IMR-90 (cell line): ENCODE data around the gene CALHM3. TPM values are rescaled to one million over a fixed set of nuclear protein-coding genes. Genes with fewer than 3 reads are reported as not detected.

Experiments used
- ATAC-seq: fragments of 200-7000 bp; cut with Tn5 transposase; 2 replicates; pipeline ENCODE4 v1.9.1; 2020; ENCODE audit warnings: low read depth, mild to moderate bottlenecking, moderate library complexity
- BruUV-seq: library from RNA; stranded (reverse); fragments of 400-500 nt; replicated peaks from 2 replicates; lab custom pipeline; 2021; lab: Mats Ljungman, UMichigan
- CTCF ChIA-PET: fragments of 300-600 bp; formaldehyde crosslinking; extraction: SDS; loops from one replicate; lab custom pipeline; 2021; ENCODE audit warnings: antibody characterized with exemption; lab: Yijun Ruan, JAX
- POLR2A ChIA-PET: fragments of 300-600 bp; sonication (Branson Sonifier 250); formaldehyde crosslinking; loops from one replicate; lab custom pipeline; 2022; ENCODE audit warnings: antibody characterized with exemption; ENCODE audit not compliant: unreplicated experiment; lab: Charles Lee
- DNase-seq: peaks from one replicate; pipeline ENCODE4 v3.0.0; 2013
- H2AFZ ChIP-seq: replicated peaks from 2 replicates; pipeline ENCODE3; 2013; ENCODE audit warnings: low read length, mild to moderate bottlenecking; ENCODE audit not compliant: poor library complexity
- H2AK5ac ChIP-seq: 2 replicates; pipeline ENCODE4 v1.6.1; 2013; ENCODE audit warnings: low read depth, low read length, inconsistent platforms
- H2AK9ac ChIP-seq: replicated peaks from 2 replicates; pipeline ENCODE3; 2013; ENCODE audit warnings: mild to moderate bottlenecking, low read depth, low read length, moderate library complexity; ENCODE audit not compliant: poor library complexity
- H2BK120ac ChIP-seq: 2 replicates; pipeline ENCODE4 v1.6.1; 2013; ENCODE audit warnings: low read depth, low read length, inconsistent platforms
- H2BK15ac ChIP-seq: 3 replicates; pipeline ENCODE4 v1.6.1; 2013; ENCODE audit warnings: low read depth, low read length, inconsistent platforms
- H2BK20ac ChIP-seq: 2 replicates; pipeline ENCODE4 v1.6.1; 2013; ENCODE audit warnings: low read depth, mild to moderate bottlenecking, inconsistent platforms, low read length, moderate library complexity
- H2BK5ac ChIP-seq: 2 replicates; pipeline ENCODE4 v1.6.1; 2013; ENCODE audit warnings: mild to moderate bottlenecking, low read depth, low read length, inconsistent platforms; ENCODE audit not compliant: poor library complexity, severe bottlenecking
- H3K14ac ChIP-seq: replicated peaks from 2 replicates; pipeline ENCODE4 v1.6.1; 2013; ENCODE audit warnings: low read depth, low read length, inconsistent platforms
- H3K18ac ChIP-seq: 2 replicates; pipeline ENCODE4 v1.6.1; 2013; ENCODE audit warnings: low read depth, low read length, control low read depth
- H3K23ac ChIP-seq: 2 replicates; pipeline ENCODE4 v1.6.1; 2013; ENCODE audit warnings: low read depth, low read length, inconsistent platforms
- H3K27ac ChIP-seq: 2 replicates; pipeline ENCODE4 v1.5.1; 2013; ENCODE audit warnings: mild to moderate bottlenecking, control low read depth, low read length; ENCODE audit not compliant: insufficient read depth
- H3K27me3 ChIP-seq: 2 replicates; pipeline ENCODE4 v1.6.1; 2013; ENCODE audit warnings: low read length; ENCODE audit not compliant: control insufficient read depth, insufficient read depth
- H3K36me3 ChIP-seq: 2 replicates; pipeline ENCODE4 v1.6.1; 2013; ENCODE audit warnings: low read length, mixed read lengths; ENCODE audit not compliant: control insufficient read depth, insufficient read depth
- H3K4ac ChIP-seq: 2 replicates; pipeline ENCODE4 v1.6.1; 2013; ENCODE audit warnings: low read depth, low read length, inconsistent platforms
- H3K4me1 ChIP-seq: 2 replicates; pipeline ENCODE4 v1.6.1; 2013; ENCODE audit warnings: low read length, mixed read lengths; ENCODE audit not compliant: control insufficient read depth, insufficient read depth
- H3K4me2 ChIP-seq: 2 replicates; pipeline ENCODE4 v1.6.1; 2013; ENCODE audit warnings: low read depth, mild to moderate bottlenecking, control low read depth, low read length, moderate library complexity
- H3K4me3 ChIP-seq: 2 replicates; pipeline ENCODE4 v1.5.1; 2013; ENCODE audit warnings: low read depth, mild to moderate bottlenecking, control low read depth, low read length, moderate library complexity; ENCODE audit not compliant: insufficient read depth
- H3K56ac ChIP-seq: 2 replicates; pipeline ENCODE4 v1.6.1; 2013; ENCODE audit warnings: low read length, inconsistent platforms; ENCODE audit not compliant: insufficient read depth; ENCODE audit errors: extremely low read depth
- H3K79me1 ChIP-seq, 2 experiments: 2 replicates each; pipeline ENCODE4 v1.6.1; 2013; ENCODE audit warnings: low read length in 2 of 2, inconsistent platforms in 1 of 2, low read depth in 1 of 2
- H3K9ac ChIP-seq: 2 replicates; pipeline ENCODE4 v1.6.1; 2013; ENCODE audit warnings: low read depth, low read length, control low read depth
- H3K9me1 ChIP-seq: 2 replicates; pipeline ENCODE4 v1.6.1; 2013; ENCODE audit warnings: low read length, inconsistent platforms; ENCODE audit not compliant: insufficient read depth
- H3K9me3 ChIP-seq: 2 replicates; pipeline ENCODE4 v1.6.1; 2013; ENCODE audit warnings: low read length; ENCODE audit not compliant: control insufficient read depth, insufficient read depth
- H4K20me1 ChIP-seq: 2 replicates; pipeline ENCODE4 v1.6.1; 2013; ENCODE audit warnings: low read length, inconsistent platforms; ENCODE audit not compliant: insufficient read depth
- H4K5ac ChIP-seq: 2 replicates; pipeline ENCODE4 v1.6.1; 2013; ENCODE audit warnings: mild to moderate bottlenecking, low read depth, low read length, control low read depth
- H4K8ac ChIP-seq, 2 experiments: 2 replicates each; pipeline ENCODE4 v1.6.1; 2013; ENCODE audit warnings: low read depth in 2 of 2, low read length in 2 of 2, control low read depth in 1 of 2, inconsistent platforms in 1 of 2
- H4K91ac ChIP-seq: 2 replicates; pipeline ENCODE4 v1.6.1; 2013; ENCODE audit warnings: low read depth, low read length, inconsistent platforms; ENCODE audit not compliant: insufficient read depth
- CEBPB ChIP-seq: IDR thresholded peaks from 2 replicates; pipeline ENCODE4 v1.6.1; 2012; ENCODE audit warnings: low read depth, low read length, improper control_type of control experiment
- CHD1 ChIP-seq: IDR thresholded peaks from 2 replicates; pipeline ENCODE4 v1.6.1; 2012; ENCODE audit warnings: low read depth, low read length, improper control_type of control experiment
- FOS ChIP-seq: fragments of 150-350 bp; IDR thresholded peaks from 2 replicates; pipeline ENCODE4 v1.6.1; 2016; ENCODE audit warnings: low read depth, low read length
- MAFK ChIP-seq: IDR thresholded peaks from 2 replicates; pipeline ENCODE4 v1.6.1; 2012; ENCODE audit warnings: low read depth, low read length, improper control_type of control experiment
- MAZ ChIP-seq: IDR thresholded peaks from 2 replicates; pipeline ENCODE4 v1.6.1; 2012; ENCODE audit warnings: low read depth, mild to moderate bottlenecking, low read length, improper control_type of control experiment, moderate library complexity, borderline replicate concordance
- MXI1 ChIP-seq: IDR thresholded peaks from 2 replicates; pipeline ENCODE4 v1.6.1; 2012; ENCODE audit warnings: low read depth, mild to moderate bottlenecking, low read length, moderate library complexity, borderline replicate concordance
- RAD21 ChIP-seq: IDR thresholded peaks from 2 replicates; pipeline ENCODE4 v1.6.1; 2012; ENCODE audit warnings: low read length, improper control_type of control experiment
- RCOR1 ChIP-seq: IDR thresholded peaks from 2 replicates; pipeline ENCODE4 v1.6.1; 2012; ENCODE audit warnings: mild to moderate bottlenecking, low read length, improper control_type of control experiment; ENCODE audit not compliant: insufficient replicate concordance
- RFX5 ChIP-seq: IDR thresholded peaks from 2 replicates; pipeline ENCODE4 v1.8.0; 2012; ENCODE audit warnings: low read depth, mild to moderate bottlenecking, low read length, moderate library complexity
- SMC3 ChIP-seq: fragments of 150-350 bp; IDR thresholded peaks from 2 replicates; pipeline ENCODE4 v1.6.1; 2016; ENCODE audit warnings: low read depth, mild to moderate bottlenecking, antibody characterized with exemption, low read length, moderate library complexity
- WGBS, 2 experiments: methylation state at CpG; one replicate each; pipeline versions ENCODE4 v1.1.5 to v1.1.7; 2013; ENCODE audit warnings: missing lambda C conversion rate in 2 of 2; ENCODE audit not compliant: insufficient read length in 1 of 2; ENCODE audit errors: extremely low coverage in 2 of 2; 5-methylcytosine and 5-hydroxymethylcytosine counted together
- dilution Hi-C: fragments of 300-500 bp; cut with HindIII; formaldehyde crosslinking; loops from one replicate; pipeline ENCODE4 v1.14.3; 2018; ENCODE audit warnings: low sequenced_read_pairs; ENCODE audit not compliant: unreplicated experiment
- in situ Hi-C: fragments of 300-500 bp; cut with MboI; formaldehyde crosslinking; loops from 3 replicates; pipeline ENCODE4 v1.14.3; 2019; ENCODE audit warnings: low sequenced_read_pairs, inconsistent platforms, mixed read lengths
- intact Hi-C: fragments of 100-400 bp; cut with micrococcal nuclease; formaldehyde crosslinking; loops from 2 replicates; pipeline ENCODE4 v1.10.0; 2022
- polyA plus RNA-seq, 3 experiments: library from polyadenylated mRNA; depleted of rRNA; stranded (reverse); fragments of >200 nt; gene quantifications; 2 replicates each; pipeline ENCODE4 v1.2.3, GENCODE V29; 2012; ENCODE audit warnings: low replicate concordance in 1 of 3
- total RNA-seq: library from RNA; depleted of rRNA; stranded (reverse); fragments of >200 nt; gene quantifications from 2 replicates; pipeline ENCODE4 v1.2.3, GENCODE V29; 2012
- TF ChIP-seq, protein P1 (sequence below): fragments of 150-350 bp; IDR thresholded peaks from 2 replicates; pipeline ENCODE4 v1.6.1; 2017; ENCODE audit warnings: mild to moderate bottlenecking, antibody characterized with exemption, low read length, low read depth
- TF ChIP-seq, protein P2 (sequence below): fragments of 150-350 bp; IDR thresholded peaks from 2 replicates; pipeline ENCODE4 v1.6.1; 2016; ENCODE audit warnings: low read depth, mild to moderate bottlenecking, low read length, moderate library complexity, borderline replicate concordance
- TF ChIP-seq, protein P3 (sequence below): conservative IDR thresholded peaks from 2 replicates; pipeline ENCODE4 v1.5.1; 2012; ENCODE audit warnings: mild to moderate bottlenecking, low read depth, low read length, improper control_type of control experiment

The CALHM3 gene
- total and polyA plus RNA-seq, 2 of the 4 experiments (the other 2 are of a cell fraction) = not detected

DNA sequence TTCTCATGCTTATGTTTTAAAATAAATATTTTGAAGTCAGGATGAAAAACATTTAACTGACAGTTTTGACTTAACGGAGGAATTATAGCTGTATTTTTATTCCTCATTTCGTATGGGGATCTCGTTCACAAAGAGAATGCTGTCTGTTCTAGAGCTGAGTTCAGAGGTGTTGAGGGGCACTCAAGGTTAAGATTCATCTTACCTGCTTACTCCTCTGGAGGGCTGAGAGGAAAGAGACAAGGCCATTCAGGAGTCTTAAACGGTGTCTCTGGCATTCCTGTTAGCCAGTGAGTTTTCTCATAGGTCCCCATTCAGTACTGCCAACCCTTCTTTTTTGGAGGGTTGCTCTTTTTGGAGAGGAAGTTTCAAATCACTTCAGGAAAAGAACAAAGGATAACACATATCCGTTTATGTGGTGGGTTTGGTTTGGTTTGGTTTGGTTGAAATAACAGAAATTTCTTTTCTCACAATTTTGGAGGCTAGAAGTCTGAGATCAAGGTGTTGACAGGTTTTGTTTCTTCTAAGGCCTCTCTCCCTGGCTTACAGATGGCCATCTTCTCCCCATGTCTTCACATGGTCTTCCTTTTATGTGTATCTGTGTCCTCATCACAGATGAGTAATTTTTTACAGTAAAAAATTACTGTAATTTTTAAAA, 49.9 kb downstream of the CALHM3 start:
- intact Hi-C loops = no loop called here
- Histone ChIP-seq H2BK120ac (no peak overlapping the region), H3K4me3 (no peak overlapping the region), H4K5ac (no peak overlapping the region), H3K4me2 (no peak overlapping the region), H4K20me1 (no peaks in the 10 kb centered on the region), H4K91ac (no peak overlapping the region), H3K9me1 (no peaks in the 10 kb centered on the region), H2AK5ac (no peak overlapping the region), H4K8ac (no peak overlapping the region), H2BK15ac (no peak overlapping the region), H3K79me1 (peaks cover 3 to 9% of the 10 kb centered on the region in 2 experiments; a peak in 2 of 4 replicates), H2AFZ (no peak overlapping the region), H2AK9ac (no peak overlapping the region), H3K4me1 (no peaks in the 10 kb centered on the region), H3K9me3 (no peaks in the 10 kb centered on the region), H2BK20ac (no peak overlapping the region), H3K14ac (no peak overlapping the region), H3K9ac (no peak overlapping the region), H3K23ac (no peak overlapping the region), H3K27ac (no peak overlapping the region), H3K27me3 (no peaks in the 10 kb centered on the region), H3K36me3 (peaks cover 44% of the 10 kb centered on the region), H2BK5ac (no peak overlapping the region), H3K56ac (no peak overlapping the region), H3K18ac (no peak overlapping the region), H3K4ac (no peak overlapping the region)
- no peak for DNase-seq
- ChIA-PET CTCF (no interaction called here), POLR2A (no interaction called here)
- no peak for TF ChIP-seq CHD1
- TF ChIP-seq RCOR1 = no peak
- no peak for TF ChIP-seq RFX5
- TF ChIP-seq, protein P1, sequence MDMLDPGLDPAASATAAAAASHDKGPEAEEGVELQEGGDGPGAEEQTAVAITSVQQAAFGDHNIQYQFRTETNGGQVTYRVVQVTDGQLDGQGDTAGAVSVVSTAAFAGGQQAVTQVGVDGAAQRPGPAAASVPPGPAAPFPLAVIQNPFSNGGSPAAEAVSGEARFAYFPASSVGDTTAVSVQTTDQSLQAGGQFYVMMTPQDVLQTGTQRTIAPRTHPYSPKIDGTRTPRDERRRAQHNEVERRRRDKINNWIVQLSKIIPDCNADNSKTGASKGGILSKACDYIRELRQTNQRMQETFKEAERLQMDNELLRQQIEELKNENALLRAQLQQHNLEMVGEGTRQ = no peak
- TF ChIP-seq, protein P2, sequence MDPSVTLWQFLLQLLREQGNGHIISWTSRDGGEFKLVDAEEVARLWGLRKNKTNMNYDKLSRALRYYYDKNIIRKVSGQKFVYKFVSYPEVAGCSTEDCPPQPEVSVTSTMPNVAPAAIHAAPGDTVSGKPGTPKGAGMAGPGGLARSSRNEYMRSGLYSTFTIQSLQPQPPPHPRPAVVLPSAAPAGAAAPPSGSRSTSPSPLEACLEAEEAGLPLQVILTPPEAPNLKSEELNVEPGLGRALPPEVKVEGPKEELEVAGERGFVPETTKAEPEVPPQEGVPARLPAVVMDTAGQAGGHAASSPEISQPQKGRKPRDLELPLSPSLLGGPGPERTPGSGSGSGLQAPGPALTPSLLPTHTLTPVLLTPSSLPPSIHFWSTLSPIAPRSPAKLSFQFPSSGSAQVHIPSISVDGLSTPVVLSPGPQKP = no peak
- TF ChIP-seq, protein P3, sequence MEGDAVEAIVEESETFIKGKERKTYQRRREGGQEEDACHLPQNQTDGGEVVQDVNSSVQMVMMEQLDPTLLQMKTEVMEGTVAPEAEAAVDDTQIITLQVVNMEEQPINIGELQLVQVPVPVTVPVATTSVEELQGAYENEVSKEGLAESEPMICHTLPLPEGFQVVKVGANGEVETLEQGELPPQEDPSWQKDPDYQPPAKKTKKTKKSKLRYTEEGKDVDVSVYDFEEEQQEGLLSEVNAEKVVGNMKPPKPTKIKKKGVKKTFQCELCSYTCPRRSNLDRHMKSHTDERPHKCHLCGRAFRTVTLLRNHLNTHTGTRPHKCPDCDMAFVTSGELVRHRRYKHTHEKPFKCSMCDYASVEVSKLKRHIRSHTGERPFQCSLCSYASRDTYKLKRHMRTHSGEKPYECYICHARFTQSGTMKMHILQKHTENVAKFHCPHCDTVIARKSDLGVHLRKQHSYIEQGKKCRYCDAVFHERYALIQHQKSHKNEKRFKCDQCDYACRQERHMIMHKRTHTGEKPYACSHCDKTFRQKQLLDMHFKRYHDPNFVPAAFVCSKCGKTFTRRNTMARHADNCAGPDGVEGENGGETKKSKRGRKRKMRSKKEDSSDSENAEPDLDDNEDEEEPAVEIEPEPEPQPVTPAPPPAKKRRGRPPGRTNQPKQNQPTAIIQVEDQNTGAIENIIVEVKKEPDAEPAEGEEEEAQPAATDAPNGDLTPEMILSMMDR = no peak
- no peak for TF ChIP-seq CEBPB
- no peak for TF ChIP-seq MAZ
- no peak for TF ChIP-seq FOS
- TF ChIP-seq MAFK = no peak
- TF ChIP-seq MXI1 = no peak
- TF ChIP-seq RAD21 = no peak
- TF ChIP-seq SMC3 = no peak
- ATAC-seq = no peak
- BruUV-seq = no TSS peak
- dilution Hi-C loops = no loop called here
- WGBS, 2 experiments = no CpG with 5 or more reads among the region's 5 CpGs
- in situ Hi-C loops = no loop called here
